NOMO-1 treated with DMSO at 0.1 percent for 48 hours (cell line): ENCODE measurements around the gene TPM4.
"Not testable (repeated sequence)": the region's sequence is repeated elsewhere in the genome, so short reads cannot be mapped to it uniquely, and the experiment has no call there.

Experiments used
- DNase-seq: peaks from one replicate; lab custom pipeline; 2025; ENCODE audit not compliant: unreplicated experiment; lab: John Stamatoyannopoulos, UW

The TPM4 gene

DNA sequence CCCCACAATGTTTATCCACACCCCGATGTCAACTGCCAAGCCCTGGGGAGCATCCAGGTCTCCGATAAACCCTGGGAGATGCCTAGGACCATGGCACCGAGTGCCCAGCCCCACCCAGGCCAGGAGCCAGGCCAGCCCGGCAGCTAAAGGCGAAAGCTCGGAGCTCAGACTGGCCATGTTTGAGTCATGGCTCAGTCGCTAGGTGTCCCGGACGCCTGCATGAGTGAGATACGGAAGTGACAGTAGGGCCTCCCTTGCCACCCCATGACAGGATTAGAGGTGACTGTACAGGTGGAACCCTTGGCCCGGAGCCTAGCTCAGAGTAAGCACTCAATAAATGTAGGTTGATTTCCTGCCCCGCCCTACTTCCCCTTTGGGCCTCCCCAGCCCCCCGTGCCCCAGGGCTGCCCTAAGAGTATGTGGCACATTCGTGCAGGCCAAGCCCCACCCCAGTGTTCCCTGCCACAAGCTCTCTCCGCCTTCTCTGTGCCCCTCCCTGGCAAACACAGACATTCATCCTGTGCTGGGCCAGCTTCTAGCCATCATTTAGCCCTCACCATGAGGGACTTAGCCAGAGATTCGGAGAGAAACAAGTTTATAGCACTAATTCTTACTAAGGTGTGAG lies 5.8 kb upstream of the TPM4 start:
- DNase-seq: peak; percentile 64

DNA sequence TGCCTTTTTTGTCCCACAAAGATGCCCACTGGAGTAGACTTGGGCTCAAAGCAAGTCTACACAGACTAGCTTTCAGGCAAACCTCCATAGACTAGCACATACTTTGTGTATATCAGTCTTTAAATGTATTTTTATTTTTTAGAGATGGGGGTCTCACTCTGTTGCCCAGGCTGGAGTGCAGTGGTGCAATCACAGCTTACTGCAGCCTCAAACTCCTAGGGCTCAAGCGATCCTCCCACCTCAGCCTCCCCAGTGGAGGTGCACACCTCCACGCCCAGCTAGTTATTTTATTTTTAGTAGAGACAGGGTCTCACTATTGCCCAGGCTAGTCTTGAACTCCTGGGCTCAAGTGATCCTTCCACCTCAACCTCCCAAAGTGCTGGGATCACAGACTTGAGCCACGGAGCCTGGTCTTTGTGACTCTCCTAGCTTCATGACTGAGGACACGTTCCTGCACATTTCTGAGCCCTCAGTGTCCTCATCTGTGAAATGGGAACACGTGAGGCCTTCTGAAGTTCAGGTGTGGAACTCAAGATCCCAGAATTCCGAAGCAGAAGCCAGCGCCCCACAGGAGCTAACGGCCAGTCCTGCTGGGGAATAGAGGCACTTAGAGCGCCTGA lies 5.1 kb upstream of the TPM4 start:
- no peak for DNase-seq

DNA sequence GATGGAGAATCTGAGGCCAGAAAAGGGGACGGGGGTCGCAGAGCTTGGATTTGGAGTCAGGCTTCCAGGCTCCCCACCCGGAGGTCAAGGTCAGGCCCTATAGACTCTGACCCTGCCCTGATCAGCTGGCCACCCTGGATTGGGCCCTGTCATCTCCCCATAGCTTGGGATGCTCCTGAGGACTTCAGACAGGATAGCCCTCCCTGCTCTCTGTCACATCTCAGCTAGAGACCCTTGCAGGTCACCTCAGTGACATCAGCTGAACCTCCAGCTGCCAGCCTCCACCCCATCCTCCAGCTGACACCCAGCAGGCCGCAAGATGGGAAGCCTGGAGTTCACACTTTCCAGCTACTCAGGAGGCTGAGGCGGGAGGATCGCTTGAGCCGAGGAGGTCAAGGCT lies 2.8 kb upstream of the TPM4 start:
- no peak for DNase-seq

GRCh38 chr19:16073988-16074387 lies 2.3 kb upstream of the TPM4 start:
- DNase-seq: peak; percentile 11

- DNase-seq: no peak
Observed at GRCh38 chr19:16074488-16075365, 1.6 kb upstream of the TPM4 start.

DNA sequence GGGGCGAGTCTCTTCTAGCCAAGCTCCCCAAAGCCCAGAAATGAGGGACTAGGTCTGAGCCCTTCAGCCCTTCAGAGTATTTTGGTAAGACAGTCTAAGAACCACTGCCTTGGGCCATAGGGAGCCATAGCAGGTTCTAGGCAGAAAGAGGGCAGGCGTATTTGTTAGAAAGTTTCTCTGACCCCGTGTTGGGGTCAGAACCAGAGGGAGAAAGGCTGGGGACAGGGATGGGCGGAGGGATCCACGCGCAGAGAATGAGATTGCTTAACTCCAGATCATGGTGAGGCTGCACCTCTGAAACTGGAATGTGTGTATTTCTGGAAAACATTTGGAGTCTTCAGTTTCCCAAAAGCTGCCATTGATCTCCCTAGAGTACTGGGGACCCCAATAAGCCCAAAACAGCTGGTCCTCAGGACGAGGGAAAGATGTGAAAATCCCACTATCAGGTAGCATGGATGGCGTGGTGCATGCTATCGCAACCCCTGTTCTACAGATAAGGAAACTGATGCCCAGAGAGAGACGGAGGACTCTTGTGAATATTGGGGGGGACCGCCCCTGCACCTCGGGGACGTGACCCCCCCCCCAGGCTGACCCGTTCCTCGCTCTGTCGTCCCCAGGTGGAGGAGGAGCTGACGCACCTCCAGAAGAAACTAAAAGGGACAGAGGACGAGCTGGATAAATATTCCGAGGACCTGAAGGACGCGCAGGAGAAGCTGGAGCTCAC lies 703 bp upstream of the TPM4 start:
- DNase-seq: no peak

- DNase-seq: no peak
Observed at GRCh38 chr19:16076958-16077611, 790 bp downstream of the TPM4 start.

GRCh38 chr19:16077984-16078758 lies 1.9 kb downstream of the TPM4 start:
- DNase-seq: peak; percentile 42

DNA sequence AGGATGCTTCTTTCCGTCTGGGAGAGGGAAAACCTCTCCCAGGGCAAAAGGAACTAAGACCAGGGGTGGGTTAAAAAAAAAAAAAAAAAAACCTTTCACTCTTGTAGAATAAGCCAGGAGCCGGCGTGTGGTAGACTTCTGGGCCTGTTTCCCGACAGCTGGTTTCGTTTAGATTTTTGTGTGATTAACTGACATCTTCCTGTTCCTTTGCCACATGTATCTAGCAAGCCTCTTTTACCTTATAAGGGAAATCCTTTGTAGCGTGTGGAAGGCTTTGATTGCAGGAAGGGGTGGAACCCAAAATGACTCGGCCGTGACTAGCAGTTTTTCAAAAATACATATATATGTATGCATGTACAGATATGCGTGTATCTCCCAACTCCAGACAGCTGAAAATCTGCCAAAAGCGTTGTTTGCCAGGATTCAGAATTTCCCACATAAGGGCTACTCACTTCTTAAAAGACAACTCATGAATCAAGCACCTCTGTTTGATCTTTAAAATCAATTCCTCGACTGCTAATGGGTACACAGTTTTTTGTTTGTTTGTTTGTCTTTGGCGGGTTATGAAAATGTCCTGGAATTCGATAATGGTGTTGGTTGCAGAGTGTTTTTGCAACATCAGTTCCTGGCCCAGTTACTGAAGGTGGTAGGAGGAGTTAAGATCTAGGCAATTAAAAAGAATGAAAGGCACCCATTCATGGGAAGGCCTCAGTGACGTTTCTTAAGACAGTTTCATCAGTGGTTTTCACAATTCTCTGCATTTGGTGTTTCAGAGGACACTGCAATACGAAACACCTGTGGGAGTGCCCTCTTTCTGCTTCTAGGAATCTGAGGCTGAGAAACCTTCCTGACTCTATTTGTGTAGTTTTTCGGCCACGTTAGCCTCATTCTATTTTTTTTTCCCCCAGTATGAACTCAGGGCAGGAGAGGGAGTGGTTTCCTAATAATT lies 2.7 kb downstream of the TPM4 start:
- DNase-seq: peak; percentile 99

DNA sequence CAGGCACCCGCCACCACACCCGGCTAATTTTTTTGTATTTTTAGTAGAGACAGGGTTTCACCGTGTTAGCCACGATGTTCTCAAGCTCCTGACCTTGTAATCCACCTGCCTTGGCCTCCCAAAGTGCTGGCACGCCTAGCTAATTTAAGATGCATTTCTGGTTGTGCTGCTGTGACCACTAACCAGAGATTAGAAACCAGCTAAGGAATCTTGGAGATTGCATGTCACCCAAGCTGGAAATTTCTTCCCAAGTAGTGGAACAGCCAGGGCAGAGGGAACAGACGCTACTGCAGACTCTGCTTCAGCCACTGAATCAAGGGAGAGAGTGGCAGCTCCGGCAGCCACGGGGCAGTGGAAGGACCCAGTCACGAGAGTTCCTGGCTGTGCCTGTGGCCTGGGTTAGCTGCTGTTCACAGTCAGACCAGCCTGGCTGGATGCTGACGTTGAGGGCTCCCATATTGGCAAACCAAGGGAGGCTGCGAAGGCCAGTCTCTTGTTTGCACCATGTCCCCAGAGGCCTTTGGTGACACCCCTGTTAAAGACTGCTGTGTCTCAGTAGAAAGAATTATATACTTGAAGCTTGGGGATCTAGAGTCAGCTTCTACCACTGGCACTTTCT lies 7.9 kb downstream of the TPM4 start:
- no peak for DNase-seq

DNA sequence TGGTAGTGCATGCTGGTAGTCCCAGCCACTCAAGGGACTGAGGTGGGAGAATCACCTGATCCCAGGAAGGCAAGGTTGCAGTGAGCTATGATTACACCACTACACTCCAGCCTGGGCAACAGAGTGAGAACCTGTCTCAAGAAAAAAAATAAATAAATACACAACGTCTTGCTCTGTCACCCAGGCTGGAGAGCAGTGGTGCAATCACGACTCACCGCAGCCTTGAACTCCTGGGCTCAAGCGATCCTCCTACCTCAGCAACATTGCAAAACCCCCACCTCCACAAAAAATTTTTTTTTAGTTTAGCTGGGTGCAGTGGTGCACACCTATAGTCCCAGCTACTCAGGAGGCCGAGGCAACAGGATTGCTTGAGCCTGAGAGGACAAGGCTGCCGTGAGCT lies 8.8 kb downstream of the TPM4 start:
- no peak for DNase-seq

DNA sequence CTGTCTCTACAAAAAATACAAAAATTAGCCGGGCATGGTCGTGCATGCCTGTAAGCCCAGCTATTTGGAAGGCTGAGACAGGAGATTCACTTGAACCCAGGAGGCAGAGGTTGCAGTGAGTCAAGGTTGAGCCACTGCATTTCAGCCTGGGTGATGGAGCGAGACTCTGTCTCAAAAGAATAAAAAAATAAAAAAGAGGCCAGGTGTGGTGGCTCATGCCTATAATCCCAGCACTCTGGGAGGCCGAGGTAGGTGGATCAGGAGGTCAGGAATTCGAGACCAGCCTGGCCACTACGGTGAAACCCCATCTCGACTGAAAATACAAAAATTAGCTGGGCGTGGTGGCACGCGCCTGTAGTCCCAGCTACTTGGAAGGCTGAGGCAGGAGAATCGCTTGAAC lies 11.1 kb downstream of the TPM4 start:
- not testable (repeated sequence) for DNase-seq

GRCh38 chr19:16087940-16088339 lies 11.6 kb downstream of the TPM4 start:
- no peak for DNase-seq

DNA sequence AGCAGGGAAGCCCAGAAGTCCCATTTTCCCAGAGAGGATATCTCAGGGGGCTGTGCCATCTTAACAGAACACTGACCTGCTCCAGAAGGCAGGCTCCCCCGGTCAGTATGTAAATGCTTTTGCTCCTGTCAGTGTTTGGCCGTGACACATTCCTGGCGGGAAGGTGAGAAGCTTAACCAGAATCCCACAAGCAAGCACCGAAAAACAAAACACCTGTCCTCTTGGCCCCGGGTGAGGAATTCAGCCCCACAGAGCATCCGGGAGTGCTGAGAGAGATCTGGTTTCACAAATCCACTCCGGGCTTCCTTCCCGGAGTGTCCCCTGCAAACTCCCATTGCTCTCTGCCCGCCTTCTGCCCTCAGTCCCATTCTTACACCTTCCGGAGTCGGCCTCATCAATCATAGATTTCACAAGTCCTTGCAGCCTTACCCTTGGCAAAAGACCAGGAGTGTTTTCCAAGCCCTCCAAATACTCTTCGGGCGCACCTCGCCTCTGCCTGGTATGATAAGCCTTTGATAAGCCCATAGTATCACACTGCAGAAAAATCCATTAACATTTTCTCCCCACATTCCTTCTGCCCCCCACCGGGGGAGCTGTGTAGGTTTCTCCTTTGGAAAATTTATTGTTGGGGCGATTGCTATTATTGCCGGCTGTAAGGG lies 12.2 kb downstream of the TPM4 start:
- no peak for DNase-seq

DNA sequence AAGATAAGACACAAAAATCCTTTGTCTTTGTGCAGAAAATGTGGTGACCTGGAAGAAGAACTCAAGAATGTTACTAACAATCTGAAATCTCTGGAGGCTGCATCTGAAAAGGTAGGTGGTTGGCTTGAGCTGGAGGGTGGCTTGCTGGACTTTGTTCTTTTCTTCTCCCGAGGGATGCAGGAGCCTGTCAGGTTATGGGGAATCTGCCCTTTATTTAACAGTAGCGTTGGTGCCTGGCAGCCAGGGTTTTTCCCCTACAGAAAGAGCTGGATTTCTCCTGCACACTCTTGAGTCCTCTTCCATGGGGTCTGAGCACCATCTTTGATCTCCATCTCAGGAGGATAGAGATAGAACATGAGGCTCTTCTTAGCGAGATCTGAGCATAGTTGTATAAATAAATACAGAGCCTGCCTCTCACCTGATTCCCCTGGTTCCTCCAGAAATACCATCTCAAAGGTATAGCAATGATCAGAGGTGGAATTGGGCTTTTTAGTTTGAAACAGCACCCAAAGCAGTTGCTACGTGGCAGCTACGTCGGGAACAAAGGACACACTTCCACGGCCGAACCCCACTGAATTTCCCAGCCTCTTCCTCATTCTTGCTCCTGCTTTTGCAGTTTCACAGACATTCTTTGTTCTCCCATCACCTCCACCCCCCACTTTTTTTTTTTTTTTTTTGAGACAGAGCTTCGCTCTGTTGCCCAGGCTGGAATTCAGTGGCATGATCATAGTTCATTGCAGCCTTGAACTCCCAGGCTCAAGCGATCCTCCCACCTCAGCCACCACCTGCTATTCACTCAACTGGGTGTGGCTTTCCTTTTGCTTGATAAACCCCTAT lies 12.9 kb downstream of the TPM4 start:
- no peak for DNase-seq

DNA sequence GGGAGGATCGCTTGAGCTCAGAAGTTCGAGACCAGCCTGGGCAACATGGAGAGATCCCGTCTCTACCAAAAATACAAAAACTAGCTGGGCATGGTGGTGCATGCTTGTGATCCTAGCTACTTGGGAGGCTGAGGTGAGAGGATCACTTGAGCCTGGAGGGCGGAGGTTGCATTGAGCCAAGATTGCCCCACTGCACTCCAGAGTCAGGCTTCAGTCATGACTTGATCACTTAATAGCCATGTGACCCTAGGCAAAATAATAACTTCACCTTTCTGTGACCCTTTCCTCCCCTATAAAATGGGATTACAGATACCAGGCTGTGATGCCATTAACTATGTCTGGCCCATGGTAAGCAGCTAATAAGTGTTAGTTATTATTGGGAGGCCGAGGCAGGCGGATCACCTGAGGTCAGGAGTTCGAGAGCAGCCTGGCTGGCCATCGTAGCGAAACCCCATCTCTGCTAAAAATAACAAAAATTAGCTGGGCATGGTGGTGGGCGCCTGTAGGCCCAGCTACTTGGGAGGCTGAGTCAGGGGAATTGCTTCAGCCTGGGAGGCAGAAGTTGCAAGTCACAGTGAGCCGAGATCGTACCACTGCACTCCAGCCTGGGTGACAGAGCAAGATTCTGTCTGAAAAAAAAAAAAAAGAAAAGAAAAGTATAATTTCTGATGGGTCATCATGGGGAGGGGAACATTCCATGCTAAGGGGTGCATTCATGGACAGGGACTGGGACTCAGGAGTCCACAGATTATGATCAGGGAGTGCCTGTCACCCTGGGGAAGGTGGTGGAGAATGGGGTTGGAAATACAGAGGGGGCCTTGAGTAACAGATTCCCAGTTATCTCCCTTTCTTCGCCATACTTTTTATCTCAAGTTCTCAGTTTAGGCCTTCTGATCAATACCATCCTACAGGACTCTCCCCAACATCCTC lies 15.5 kb downstream of the TPM4 start:
- no peak for DNase-seq
